Stimulated activated CD8-positive, alpha-beta memory T cell treated with anti-CD3 and anti-CD28 coated beads, Interleukin-7, amount 100 ng/mL, for 1 hour (primary cell): ENCODE measurements around the gene HOXC9.

Source experiments
- DNase-seq, 2 donors: peaks; one replicate each; pipeline ENCODE4 v3.0.0-alpha.2; 2020; ENCODE audit warnings: low read depth in 2 of 2

Gene HOXC9

DNA sequence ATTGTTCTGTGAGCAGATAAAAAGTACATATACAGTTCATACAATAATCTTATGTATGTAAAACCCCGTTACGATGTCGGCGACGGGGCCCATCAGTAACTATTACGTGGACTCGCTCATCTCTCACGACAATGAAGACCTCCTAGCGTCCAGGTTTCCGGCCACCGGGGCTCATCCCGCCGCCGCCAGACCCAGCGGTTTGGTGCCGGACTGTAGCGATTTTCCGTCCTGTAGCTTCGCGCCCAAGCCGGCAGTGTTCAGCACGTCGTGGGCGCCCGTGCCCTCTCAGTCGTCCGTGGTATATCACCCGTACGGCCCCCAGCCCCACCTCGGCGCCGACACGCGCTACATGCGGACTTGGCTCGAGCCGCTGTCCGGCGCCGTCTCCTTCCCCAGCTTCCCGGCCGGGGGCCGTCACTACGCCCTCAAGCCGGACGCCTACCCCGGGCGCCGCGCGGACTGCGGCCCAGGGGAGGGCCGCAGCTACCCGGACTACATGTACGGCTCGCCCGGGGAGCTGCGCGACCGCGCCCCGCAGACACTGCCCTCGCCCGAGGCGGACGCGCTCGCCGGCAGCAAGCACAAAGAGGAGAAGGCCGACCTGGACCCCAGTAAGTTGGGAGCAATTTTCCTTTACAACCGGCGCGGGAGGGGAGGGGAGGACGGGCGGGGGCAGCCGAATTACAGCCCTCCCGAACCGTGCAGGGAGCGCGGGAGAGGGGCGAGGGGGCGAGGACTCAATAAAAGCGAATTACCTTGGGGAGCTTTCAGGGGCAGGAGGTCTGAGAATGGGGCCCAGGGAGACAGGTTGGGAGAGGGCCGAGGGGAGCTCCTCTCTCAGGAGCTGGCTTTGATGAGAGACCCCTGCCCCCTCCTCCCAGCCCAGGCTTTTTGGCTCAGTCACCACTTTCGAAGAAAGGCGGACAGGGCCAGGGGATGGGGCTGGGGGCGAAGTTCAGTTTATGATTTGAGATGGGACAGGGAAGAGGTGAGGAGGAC is at the start of gene HOXC9:
HOXC9 (plus strand) TSS at position 46 of the 999 bp plus-strand sequence; CDS start at position 74, 28 bp downstream.
- no peak for DNase-seq

DNA sequence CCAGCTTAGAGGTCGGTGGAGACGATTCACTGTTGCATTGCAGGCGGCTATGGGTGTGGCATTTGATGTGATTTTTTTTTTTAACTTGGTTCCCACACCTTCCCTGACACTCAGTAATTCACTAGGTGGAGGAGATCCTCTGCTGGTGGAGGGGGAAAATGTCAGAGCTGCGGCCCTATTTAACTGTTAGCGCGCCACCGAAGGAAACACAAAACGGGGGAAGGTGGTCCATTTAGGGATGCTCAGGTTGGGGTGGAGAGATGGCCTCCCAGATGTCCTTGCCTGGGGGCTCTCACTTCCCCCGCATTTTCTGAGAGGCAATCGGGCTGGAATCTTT is 49.6 kb upstream of the HOXC9 start:
- no peak for DNase-seq

DNA sequence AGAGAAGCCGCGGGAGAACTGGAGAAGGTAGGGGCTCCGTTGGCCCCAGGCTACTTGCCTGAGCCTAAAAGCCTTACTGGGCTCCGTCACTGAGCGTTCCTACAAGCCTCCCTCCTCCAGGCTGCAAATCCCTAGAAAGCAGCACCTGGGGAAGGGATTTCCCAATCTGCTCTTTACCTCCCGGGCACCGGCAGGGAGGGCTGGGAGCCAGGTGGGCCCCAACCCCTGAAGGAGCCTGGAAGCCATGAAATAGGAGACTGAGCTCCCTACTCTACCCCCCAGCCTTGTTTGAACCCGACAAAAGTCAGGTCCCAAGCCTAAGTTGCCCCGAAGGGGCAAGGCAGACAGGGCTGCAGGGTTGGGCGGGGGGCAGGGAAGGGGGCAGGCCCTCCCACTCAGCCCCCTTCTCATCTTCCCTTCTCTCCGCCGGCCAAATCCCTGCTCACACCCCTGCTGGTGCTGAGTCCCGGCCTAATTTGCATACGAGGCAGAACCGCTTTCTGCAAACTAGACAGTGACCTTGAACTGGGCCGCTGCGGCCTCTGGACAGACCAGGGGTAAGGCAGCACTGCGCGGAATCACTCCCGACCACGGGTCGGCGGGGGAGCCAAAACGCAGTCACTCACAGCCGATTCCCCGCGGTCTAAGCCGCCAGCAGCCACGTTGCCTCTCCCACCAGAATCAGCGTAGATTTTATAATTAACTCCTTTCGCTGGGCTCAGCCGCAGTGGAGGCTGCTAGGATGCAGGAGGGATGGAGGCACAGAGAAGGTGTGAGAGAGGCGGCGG is 49.0 kb upstream of the HOXC9 start:
- no peak for DNase-seq

GRCh38 chr12:53951577-53952334 is 48.2 kb upstream of the HOXC9 start:
- DNase-seq: no peak

GRCh38 chr12:53952335-53952694 is 47.6 kb upstream of the HOXC9 start:
- no peak for DNase-seq

GRCh38 chr12:53952871-53953734 is 46.9 kb upstream of the HOXC9 start:
- DNase-seq: no peak

DNA sequence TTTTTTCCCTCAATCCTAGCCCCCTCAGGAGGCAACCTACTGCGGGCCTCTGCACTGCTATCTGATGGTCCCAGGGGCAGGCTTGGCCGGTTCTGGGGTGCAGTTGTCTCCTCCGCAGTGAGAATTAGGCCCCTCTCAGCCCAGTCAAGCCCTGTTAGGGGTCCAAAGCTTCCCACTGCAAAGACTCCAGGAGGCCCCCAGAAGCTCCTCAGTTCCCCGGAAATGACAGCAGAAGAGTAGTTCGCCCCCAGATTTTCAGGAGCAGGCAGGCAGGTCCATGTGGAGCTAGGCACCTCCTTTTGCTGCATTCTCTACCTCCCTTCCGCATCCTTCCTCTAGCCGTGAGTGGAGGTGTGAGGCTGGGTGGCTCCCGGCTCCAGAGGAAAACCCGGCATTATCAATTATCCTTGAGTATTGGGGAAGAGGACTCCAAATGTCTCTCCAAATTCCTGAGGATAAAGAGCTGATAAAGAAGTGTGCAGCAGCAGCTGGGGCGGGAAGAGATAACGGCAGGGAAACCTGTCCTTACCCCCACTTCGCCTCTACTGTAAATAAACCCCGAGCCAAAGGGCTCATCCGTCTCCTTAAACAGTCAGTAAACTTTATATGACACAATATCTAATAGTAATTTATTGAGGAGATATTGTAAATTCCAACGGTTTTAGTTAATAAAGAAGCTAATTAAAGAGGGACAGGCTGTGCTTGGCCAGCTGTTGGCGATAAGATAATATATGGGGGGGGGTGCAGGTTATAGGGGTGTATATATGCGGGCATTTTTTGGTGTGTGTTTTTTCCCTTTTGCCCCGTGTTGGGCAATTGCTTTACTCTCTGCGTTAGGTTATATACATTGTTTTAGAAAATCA is 45.9 kb upstream of the HOXC9 start:
- no peak for DNase-seq

GRCh38 chr12:53954694-53955035 is 45.3 kb upstream of the HOXC9 start, which contains the start of gene HOXC12:
Gene HOXC12, plus strand, starts transcription at chr12:53954903. Its CDS starts 27 bp downstream, at chr12:53954930.
- DNase-seq: no peak

DNA sequence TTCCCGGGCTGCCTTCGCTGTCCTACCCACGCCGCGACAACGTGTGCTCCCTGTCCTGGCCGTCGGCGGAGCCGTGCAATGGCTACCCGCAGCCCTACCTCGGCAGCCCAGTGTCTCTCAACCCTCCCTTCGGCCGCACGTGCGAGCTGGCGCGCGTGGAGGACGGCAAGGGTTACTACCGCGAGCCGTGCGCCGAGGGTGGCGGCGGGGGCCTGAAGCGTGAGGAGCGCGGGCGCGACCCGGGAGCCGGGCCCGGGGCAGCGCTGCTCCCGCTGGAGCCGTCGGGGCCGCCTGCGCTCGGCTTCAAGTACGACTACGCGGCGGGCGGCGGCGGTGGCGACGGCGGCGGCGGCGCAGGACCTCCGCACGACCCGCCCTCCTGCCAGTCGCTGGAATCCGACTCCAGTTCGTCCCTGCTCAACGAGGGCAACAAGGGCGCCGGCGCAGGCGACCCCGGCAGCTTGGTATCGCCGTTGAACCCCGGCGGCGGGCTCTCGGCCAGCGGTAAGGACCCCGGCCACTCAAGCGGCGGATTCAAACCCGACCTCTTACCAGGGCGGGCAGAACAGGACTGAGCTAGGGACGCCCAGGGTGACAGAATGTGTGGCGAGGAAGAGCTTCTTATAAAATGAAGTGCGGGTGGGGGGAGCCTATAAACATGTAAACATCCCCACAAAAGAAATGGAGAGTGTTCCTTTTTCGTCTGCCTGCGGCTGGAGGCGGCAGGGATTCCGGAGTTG is 44.8 kb upstream of the HOXC9 start:
- DNase-seq: no peak

GRCh38 chr12:53955776-53956250 is 44.1 kb upstream of the HOXC9 start:
- no peak for DNase-seq

DNA sequence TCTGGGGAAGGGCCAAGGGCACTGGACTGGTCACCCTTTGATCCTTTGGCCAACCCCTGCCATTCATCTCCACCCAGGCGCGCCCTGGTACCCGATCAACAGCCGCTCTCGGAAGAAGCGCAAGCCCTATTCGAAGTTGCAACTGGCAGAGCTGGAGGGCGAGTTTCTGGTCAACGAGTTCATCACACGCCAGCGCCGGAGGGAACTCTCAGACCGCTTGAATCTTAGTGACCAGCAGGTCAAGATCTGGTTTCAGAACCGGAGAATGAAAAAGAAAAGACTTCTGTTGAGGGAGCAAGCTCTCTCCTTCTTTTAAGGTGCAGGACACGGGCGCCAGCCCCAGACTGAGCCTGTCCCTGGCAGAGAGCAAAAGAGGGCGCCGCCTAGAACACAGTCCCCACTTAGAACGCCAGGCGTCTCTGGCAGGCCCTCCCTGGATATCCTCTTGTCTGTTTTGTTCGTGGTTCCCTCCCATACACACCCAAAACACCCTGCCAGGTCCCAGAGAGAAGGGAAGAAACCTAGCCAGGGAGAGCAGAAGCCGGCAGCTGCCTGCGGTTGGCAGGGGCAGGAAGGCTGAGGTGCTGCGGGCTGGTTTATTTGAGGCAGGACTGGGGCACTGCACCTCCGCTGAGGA is 43.6 kb upstream of the HOXC9 start:
- DNase-seq: no peak

DNA sequence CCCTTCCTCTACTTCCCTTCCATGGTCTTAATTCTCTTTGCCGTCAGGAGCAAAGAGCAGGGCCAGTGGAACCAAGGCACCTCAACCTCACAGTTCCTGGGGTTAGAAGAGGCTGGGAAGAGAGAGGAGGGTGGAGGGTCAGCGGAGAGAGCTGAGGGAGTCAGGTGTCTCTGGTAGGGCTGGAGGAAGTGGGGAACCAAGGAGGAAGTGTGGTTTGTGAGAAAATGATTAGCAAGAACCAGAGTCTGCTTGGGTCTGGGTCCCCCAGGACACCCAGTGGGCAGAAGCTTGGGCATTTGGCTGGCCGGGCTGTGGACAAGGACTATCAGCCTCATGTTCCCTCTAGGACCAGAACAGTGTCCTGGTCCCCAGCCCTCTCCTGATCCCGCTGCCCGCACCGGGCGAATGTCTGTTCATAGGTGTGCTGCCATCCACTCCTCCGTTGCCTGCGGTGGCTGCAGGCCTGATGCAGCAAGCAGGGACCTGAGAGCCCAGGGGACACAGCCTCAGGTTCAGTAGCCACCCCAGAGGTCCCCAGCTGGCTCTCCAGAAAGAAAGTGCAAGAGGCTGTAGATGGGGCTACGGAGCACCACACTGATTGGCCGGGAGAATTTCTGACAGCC is 42.9 kb upstream of the HOXC9 start:
- no peak for DNase-seq

DNA sequence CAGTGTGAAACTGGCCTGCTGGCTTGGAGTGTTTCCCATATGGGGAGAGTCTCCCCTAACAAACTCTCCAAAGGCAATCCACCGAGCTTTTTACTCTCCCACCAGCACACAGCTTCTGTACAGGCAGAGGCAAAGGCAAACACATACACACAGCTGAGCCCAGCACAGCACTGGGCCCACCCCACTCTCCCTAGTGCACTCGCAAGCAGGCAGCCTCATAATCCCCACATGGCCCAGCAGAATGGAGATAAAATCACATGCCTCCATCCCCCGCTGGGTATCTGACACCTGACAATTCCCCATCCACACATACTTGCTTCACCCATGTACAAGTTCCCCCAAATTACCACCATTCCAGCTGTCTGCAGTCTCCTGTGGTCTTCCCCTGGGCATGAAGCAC is 41.8 kb upstream of the HOXC9 start:
- no peak for DNase-seq

- DNase-seq: no peak
Measured at GRCh38 chr12:53959314-53959713, 40.6 kb upstream of the HOXC9 start.

DNA sequence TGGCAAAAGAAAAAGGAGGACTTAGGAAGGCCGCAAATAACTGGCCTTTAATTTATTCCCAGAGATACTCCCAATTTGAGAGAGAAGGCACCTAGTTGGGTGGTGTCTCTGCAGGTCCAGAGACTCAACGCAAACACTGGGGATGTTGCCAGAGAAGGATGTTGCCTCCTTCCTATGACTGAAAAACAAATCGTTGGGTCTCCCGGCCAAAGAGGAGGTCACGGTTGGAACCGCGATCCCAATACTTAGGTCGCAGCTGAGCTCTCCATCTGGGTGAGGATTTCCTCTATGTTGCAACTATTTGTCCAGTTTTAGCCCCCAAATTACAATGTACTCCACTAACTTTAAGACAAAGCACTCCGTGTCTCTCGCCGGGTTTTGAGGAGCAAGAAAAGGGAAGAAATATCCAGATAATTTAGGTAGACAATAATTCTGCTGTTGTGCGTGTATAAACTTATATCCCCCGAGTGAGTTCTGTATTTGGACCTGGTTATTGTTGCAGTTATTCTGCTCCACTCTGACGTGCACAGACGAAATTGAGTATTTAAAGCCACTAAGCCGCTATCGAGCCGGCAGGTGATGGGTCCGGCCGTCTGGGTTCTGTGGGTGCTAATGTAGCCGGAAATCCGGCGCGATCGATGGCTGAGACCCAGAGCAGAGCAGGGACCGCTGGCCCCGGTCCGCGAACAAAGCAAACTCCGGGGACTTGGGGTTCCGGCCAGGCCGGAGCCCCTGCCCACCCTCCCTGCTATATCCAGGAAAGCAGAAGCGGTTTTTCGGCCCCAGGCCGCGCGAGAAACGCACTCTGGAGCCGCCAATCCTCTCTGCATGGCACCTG is 39.6 kb upstream of the HOXC9 start:
- DNase-seq: no peak

- no peak for DNase-seq
Measured at GRCh38 chr12:53961025-53961761, 38.8 kb upstream of the HOXC9 start.

GRCh38 chr12:53963005-53963404 is 37.0 kb upstream of the HOXC9 start:
- DNase-seq: no peak
